HG03378 (cell line): ENCODE results near the gene LPCAT3.
"Not testable (repeated sequence)": the region's sequence is repeated elsewhere in the genome, so short reads cannot be mapped to it uniquely, and the experiment has no call there.

Experiments used
- ATAC-seq: cut with Tn5 transposase; IDR thresholded peaks from one replicate; pipeline ENCODE4 v1.9.1; 2021; ENCODE audit warnings: mild to moderate bottlenecking, moderate library complexity; ENCODE audit not compliant: unreplicated experiment

The LPCAT3 gene

DNA sequence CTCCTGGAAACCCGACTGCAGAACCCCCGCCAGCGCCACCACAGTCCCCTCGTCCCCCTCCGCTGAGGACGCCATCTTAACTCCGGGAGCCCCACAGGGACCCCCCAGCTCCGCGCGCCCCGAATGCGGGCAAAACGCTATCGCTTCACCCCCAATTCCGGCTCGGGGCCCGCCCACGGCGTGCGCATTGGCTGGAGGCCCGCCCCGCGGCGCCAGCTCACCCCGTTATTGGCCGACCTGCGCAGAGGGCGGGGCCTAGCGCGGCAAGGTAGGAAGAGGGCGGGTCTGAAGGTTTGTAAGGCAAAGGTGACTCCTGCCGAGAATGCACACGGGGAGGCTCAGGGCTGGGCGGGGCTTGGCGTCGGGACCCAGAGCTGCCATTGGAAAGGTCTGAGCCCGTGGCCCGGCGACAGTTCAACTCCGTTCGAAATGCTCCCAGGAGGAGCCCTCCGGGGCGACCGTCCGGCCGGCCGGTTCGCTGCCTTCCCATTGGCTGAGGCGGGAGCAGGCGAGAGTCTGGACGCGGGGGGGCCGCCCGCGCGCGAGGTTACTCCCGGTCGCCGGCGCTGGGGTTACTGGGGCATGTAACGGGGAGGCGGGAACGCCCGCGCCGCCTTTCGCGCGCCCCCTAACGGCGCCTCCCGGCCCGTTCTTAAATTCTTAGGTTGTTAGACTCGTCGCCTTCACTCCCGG lies at the start of gene LPCAT3:
Gene LPCAT3 (minus strand): TSS at position 127 of the 693 bp plus-strand sequence. CDS start 52 bp downstream, at position 75.
- ATAC-seq, result peak; percentile 83

GRCh38 chr12:7067096-7067495 lies 48.8 kb upstream of the LPCAT3 start:
- no peak for ATAC-seq

- ATAC-seq, result no peak
Observed at GRCh38 chr12:7066596-7066995, 48.3 kb upstream of the LPCAT3 start.

- ATAC-seq, result no peak
Observed at GRCh38 chr12:7065073-7065623, 46.9 kb upstream of the LPCAT3 start.

DNA sequence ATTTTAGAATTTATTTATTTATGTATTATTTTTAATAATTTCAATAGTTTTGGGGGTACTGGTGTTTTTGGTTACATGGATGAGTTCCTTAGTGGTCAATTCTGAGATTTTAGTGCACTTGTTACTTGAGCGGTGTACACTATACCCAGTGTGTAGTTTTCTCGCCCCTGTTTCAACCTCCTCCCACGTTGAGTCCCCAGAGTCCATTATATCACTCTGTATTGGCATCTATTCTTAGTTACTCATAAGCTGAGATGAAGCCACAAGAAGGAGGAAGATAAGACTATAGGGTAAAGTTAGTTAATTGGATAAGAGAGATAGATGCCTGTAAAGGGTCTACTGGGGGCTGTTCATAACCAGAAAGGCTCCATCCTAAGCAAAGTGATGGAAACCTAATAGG lies 46.2 kb upstream of the LPCAT3 start:
- no peak for ATAC-seq

GRCh38 chr12:7061596-7061995 lies 43.3 kb upstream of the LPCAT3 start:
- no peak for ATAC-seq

DNA sequence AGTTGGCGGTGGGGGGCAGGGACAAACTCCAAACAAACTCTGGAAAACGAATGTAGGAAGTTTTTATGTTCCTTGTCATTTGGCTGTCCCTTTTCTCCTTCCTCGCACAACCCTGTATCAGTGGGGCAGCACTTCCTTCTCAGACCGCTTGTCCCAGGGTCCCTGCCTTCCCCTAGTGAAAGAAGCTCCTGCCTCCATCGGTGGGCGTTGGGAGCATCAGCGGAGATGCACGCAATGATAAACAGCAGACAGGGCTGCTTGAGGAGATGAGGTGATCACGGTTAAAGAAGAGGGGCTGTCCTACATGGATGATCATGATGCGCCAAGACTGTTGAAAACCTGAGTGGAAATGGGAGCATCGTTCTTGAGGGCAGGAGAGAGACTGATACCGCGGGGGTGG lies 42.9 kb upstream of the LPCAT3 start:
- ATAC-seq, result no peak

GRCh38 chr12:7060353-7060954 lies 42.2 kb upstream of the LPCAT3 start, which contains the start of gene C1S:
TSS of gene C1S (plus strand) at chr12:7060718. CDS start at chr12:7061913, 1,195 bp downstream.
- no peak for ATAC-seq

- ATAC-seq, result no peak
Observed at GRCh38 chr12:7059780-7060179, 41.5 kb upstream of the LPCAT3 start.

GRCh38 chr12:7058850-7059395 lies 40.6 kb upstream of the LPCAT3 start:
- no peak for ATAC-seq

DNA sequence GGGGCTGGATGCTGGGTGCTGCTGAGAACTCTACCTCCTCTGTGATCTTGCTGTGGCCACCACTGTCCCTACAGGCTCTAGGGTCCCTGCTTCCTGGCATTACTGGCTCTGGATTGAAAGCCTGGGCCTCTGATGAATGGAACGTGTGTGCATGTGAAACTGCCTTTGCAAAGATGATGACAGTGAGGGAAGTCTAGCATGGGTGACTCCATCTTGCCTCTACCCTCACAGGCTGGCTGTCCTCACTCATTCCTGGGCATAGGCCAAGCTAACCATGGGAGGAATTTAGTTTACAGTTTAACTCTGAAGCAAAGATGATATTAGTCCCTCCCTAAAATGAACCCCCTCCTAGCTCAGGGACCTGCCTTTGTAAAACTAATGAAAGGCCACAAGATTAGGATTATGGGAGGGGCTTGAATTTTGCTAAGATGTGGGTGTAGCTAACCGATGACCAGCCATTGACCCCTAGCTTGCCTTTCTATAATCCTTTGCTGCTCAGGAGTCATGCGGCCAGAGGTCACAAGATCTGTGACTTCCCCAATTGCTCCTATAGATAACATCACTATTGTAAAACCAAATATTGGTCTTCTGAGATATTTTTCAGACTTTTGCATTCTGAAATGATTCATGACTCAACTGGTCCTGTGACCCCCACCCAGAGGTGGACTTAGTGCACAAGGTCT lies 40.0 kb upstream of the LPCAT3 start:
- ATAC-seq, result no peak

GRCh38 chr12:7055736-7056135 lies 37.5 kb upstream of the LPCAT3 start:
- not testable (repeated sequence) for ATAC-seq

- no peak for ATAC-seq
Observed at GRCh38 chr12:7054925-7055324, 36.6 kb upstream of the LPCAT3 start.

DNA sequence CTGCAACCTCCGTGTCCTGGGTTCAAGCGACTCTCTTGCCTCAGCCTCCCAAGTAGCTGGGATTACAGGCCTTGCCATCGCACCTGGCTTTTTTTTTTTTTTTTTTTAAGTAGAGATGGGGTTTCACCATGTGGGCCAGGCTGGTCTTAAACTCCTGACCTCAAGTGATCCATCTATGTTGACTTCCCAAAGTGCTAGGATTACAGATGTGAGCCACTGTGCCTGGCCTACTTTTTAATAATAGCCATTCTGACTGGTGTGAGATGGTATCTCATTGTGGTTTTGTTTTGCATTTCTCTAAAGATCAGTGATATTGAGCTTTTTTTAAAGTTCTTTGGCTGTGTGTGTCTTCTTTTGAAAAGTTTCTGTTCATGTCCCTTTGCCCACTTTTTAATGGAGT lies 31.7 kb upstream of the LPCAT3 start:
- ATAC-seq, result not testable (repeated sequence)

DNA sequence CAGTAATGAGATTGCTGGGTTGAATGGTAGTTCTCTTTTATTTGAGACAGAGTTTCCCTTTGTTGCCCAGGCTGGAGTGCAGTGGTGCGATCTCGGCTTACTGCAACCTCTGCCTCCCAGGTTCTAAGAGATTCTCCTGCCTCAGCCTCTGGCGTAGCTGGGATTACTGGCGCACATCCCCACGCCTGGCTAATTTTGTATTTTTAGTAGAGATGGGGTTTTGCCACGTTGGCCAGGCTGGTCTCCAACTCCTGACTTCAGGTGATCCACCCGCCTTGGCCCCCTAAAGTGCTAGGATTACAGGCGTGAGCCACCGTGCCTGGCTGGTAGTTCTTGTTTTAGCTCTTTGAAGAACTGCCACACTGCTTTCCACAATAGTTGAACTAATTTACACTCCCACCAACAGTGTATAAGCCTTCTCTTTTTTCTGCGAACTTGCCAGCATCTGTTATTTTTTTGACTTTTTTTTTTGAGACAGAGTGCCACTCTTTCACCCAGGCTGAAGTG lies 31.2 kb upstream of the LPCAT3 start:
- not testable (repeated sequence) for ATAC-seq

- ATAC-seq, result no peak
Observed at GRCh38 chr12:7047306-7047705, 29.0 kb upstream of the LPCAT3 start.

GRCh38 chr12:7046383-7047105 lies 28.3 kb upstream of the LPCAT3 start:
- ATAC-seq, result no peak

- ATAC-seq, result no peak
Observed at GRCh38 chr12:7045913-7046312, 27.6 kb upstream of the LPCAT3 start.

- no peak for ATAC-seq
Observed at GRCh38 chr12:7042842-7043241, 24.6 kb upstream of the LPCAT3 start.

DNA sequence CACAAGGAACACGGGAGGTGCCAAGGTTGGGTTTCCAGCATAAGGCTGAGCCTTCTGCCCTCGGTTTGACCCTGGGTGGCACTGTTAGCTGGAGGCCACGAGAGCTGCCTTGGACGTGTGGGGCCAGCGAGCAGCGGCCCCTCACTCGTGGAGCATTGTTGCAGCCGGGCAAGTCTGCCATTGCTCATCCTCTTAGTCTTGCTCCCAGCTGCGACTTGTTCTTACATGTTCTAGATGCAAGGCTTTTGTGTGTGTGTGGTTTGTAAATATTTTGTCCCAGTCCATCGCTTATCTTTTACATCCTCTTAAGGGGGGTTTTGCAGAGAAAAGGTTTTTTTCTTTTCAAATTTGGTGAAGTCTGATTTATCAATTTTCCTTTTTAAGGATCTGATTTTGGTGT lies 21.1 kb upstream of the LPCAT3 start:
- no peak for ATAC-seq

- ATAC-seq, result no peak
Observed at GRCh38 chr12:7038591-7038990, 20.3 kb upstream of the LPCAT3 start.
